Stimulated activated naive CD8-positive, alpha-beta T cell treated with anti-CD3 and anti-CD28 coated beads, Interleukin-15, amount 100 ng/mL, for 72 hours (primary cell): ENCODE results near the gene CTNNAL1.
A peak's percentile ranks its signal among the peaks of the same experiment; 100 is the strongest.

Experiments
- ATAC-seq: fragments of 150-1000 bp; cut with Tn5 transposase; 2 replicates; pipeline ENCODE4 v1.10.0; 2021; ENCODE audit warnings: mild to moderate bottlenecking, moderate library complexity
- DNase-seq, 2 donors: peaks; one replicate each; pipeline ENCODE4 v3.0.0; 2021 to 2022
- H3K27ac Mint-ChIP-seq, 2 donors: one replicate each; pipeline ENCODE4 v1.8.0; 2022; ENCODE audit warnings: mild to moderate bottlenecking in 2 of 2, mixed read lengths in 2 of 2, moderate library complexity in 2 of 2
- H3K27me3 Mint-ChIP-seq: one replicate; pipeline ENCODE4 v1.8.0; 2022; ENCODE audit warnings: mixed read lengths
- H3K4me1 Mint-ChIP-seq: one replicate; pipeline ENCODE4 v1.8.0; 2022; ENCODE audit warnings: mild to moderate bottlenecking, mixed read lengths
- H3K4me3 Mint-ChIP-seq, 2 donors: one replicate each; pipeline ENCODE4 v1.8.0; 2022; ENCODE audit warnings: mild to moderate bottlenecking in 2 of 2, mixed read lengths in 2 of 2, moderate library complexity in 1 of 2
- H3K9me3 Mint-ChIP-seq, 2 donors: one replicate each; pipeline ENCODE4 v1.8.0; 2022; ENCODE audit warnings: mixed read lengths in 2 of 2

The CTNNAL1 gene

DNA sequence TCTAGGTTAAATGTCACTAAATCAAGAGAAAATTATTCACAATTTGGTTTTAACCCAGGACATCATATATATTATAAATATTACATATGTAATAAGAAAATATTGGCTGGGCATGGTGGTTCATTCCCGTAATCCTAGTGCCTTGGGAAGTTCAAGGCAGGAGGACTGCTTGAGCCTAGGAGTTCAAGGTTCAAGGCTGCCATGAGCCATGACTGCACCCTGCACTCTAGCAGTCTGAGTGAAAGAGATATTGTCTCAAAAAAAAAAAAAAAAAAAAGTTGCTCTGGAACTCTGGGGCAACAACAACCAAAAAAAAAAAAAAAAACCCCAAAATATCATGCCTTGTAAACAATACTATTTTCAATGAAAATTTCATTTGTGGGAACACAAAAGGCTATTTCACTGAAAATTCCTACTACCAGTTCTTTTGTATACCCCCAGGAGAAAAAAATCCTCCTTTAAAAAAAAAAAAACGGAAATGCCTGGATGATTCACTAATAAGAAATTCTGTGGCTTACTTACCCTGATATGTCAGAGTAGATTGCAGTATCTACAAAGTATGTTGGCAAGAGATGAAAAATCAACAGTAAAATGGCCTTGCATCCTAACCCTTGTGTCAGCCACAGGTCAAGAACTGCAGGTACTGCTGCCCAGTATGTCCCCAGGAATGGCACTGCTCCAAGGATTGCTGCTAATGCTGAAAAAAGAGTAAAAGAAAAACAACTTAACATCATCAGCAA is 22.6 kb upstream of the CTNNAL1 start:
- no peaks in the 10 kb centered on the region for H3K4me1 Mint-ChIP-seq
- H3K27ac Mint-ChIP-seq = no peak overlapping the region
- DNase-seq = no peak
- H3K27me3 Mint-ChIP-seq = no peaks in the 10 kb centered on the region
- no peak overlapping the region for H3K4me3 Mint-ChIP-seq
- H3K9me3 Mint-ChIP-seq = no peaks in the 10 kb centered on the region
- no peak for ATAC-seq

DNA sequence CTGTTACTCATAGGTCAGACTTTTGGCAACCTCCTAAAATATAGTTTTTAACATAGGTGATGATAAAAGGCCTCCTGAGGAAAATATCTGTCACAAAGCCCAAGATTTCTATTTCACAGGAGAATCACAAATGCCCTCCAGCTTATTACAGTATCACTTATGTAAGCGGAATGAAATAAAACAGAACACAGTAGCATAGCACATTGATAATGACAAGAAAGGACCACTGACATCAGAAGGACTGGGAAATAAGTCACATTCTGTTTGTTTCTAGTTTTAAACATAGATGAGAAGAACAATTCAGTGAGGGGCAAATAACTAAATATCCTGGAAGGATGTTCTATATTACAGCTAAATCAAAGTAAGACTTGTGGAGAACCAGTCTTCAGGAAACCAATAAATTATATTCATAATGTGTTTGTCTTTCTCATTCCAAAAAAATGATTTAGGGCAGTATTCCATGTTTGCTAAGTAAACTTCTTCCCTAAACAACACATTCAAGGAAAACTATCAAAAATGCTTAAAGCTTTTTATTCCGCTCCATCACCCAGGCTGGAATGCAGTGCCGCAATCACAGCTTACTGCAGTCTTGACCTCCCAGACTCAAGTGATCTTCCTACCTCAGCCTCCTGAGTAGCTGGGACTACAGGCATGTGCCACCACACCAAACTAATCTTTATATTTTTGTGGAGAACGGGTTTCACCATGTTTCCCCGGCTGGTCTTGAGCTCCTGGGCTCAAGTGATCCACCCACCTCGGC is 20.8 kb upstream of the CTNNAL1 start:
- no peaks in the 10 kb centered on the region for H3K4me1 Mint-ChIP-seq
- H3K4me3 Mint-ChIP-seq = no peak overlapping the region
- H3K27me3 Mint-ChIP-seq = no peaks in the 10 kb centered on the region
- DNase-seq (no peak), ATAC-seq (no peak)
- no peaks in the 10 kb centered on the region for H3K9me3 Mint-ChIP-seq
- no peak overlapping the region for H3K27ac Mint-ChIP-seq

DNA sequence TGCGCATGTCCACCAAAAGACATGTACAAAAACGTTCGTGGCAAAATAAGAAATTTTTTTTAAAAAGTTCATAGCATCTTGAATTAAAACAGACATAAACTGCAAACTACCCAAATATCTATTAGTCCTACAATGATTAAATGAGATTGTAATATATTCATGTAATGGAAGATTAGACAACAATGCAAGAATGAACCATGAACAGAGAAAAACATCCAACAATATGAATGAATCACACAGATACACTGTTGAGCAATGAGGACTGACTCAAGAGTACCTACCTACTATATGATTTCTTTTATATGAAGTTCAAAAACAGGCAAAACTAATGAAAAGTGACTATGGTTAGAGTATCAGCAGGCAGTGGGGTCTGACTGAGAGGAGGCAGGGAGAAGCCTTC is 17.9 kb upstream of the CTNNAL1 start:
- DNase-seq = no peak
- Mint-ChIP-seq H3K9me3 (no peaks in the 10 kb centered on the region), H3K27me3 (no peaks in the 10 kb centered on the region), H3K27ac (no peak overlapping the region), H3K4me1 (no peaks in the 10 kb centered on the region), H3K4me3 (no peak overlapping the region)
- no peak for ATAC-seq

DNA sequence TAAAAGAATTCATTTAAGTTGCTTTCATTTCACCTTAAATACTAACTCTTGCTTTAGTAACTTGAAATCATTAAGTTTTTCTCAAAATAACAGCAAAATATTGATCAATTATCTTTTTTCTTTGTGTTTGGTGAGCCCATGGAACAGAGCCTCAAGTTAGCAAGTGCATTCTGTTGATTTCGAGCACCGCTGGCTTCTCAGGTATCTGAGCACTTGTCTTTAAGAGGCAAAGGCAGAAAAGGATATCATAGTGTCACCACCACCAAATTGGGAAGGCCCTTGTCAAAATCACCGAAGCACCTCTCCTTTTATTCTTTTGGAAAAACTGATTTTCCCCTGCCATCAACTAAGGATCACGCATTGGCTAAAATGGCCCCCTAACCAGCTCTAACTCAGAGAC is 17.1 kb upstream of the CTNNAL1 start:
- Mint-ChIP-seq H3K4me3 (no peak overlapping the region), H3K27ac (no peak overlapping the region), H3K9me3 (no peaks in the 10 kb centered on the region), H3K27me3 (no peaks in the 10 kb centered on the region), H3K4me1 (no peaks in the 10 kb centered on the region)
- ATAC-seq = no peak
- DNase-seq = no peak

DNA sequence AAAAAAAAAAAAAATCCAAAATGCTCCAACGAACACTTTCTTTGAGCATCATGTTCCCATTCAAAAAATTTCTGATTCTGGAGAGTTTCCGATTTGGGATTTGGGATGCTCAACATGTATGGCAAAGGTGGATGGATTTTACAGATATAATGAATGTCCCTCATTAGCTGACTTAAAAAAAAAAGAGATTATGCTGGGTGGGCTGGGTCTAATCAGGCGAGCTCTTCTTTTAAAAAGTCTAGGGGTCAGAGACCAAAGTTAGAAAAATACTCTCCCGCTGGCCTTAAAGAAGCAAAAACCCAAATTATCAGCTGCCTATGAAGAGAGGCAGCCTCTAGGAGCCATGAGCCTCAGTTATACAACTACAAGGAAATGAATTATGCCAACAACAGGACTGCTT is 15.2 kb upstream of the CTNNAL1 start:
- no peak overlapping the region for H3K27ac Mint-ChIP-seq
- H3K4me3 Mint-ChIP-seq = no peak overlapping the region
- no peaks in the 10 kb centered on the region for H3K27me3 Mint-ChIP-seq
- no peak for ATAC-seq
- no peak for DNase-seq
- H3K9me3 Mint-ChIP-seq = no peaks in the 10 kb centered on the region
- H3K4me1 Mint-ChIP-seq = no peaks in the 10 kb centered on the region

DNA sequence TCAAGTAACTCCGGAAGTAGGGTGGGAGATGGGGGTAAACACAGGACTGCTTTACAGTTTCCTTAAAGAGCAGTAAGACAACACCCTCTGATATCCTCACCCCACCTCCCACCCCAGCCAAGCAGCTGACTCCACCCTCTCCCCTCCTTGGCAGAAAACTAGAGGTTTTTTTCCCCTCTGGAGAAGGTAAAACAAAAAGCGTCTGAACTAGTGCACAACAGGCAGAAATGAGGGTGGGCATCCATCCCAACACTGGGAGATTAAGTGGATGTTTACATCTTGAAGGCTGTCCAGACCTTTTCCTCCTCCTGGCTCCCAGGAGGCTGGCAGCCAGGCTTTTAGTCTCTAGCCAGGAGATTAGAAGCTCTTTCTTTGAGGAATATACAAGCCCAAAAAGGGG is 13.9 kb upstream of the CTNNAL1 start:
- Mint-ChIP-seq H3K27me3 (no peaks in the 10 kb centered on the region), H3K4me3 (no peak overlapping the region), H3K4me1 (no peaks in the 10 kb centered on the region), H3K27ac (no peak overlapping the region), H3K9me3 (no peaks in the 10 kb centered on the region)
- DNase-seq (no peak), ATAC-seq (no peak)

DNA sequence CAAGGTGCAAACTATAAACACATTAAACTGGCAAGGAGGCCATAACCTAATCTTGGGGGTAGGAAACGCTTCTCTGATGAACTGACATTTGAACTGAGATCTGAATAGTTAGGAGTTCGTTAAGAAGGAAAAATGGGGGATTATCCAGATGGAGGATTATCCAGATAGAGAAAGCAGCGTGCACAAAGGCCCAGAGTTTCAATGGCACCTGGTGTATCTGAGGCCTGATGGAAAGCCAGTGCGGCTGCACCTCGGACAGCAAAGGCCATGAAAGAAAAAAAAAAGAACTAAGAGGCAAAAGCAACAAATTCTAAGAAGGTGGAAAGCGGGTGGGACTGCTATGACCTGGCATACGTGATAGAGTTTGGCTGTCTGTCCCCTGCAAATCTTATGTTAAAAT is 13.0 kb upstream of the CTNNAL1 start:
- Mint-ChIP-seq H3K4me1 (no peaks in the 10 kb centered on the region), H3K27me3 (no peaks in the 10 kb centered on the region), H3K4me3 (no peak overlapping the region), H3K27ac (peak overlapping the region in 1 of 2 donors; percentile 66), H3K9me3 (no peaks in the 10 kb centered on the region)
- ATAC-seq (no peak), DNase-seq (no peak)

DNA sequence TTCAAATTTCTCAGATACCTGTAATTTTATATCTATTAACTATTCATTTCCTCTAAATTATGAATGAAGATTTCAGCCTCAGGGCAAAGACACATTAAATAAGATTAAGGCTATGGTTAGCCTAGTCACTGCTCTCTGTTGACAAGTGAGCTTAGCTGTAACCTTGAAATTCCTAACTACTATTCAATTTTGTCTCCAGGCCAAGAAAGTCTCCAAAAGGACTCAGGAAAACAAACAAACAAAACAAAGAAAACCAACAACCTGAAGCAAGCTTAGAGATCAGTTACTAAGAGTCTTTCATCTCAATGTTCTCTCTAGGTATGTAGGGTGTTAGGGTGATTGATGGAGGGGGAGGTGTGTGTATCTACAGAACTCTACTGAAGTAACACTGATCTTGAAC is 9.6 kb upstream of the CTNNAL1 start:
- DNase-seq = no peak

DNA sequence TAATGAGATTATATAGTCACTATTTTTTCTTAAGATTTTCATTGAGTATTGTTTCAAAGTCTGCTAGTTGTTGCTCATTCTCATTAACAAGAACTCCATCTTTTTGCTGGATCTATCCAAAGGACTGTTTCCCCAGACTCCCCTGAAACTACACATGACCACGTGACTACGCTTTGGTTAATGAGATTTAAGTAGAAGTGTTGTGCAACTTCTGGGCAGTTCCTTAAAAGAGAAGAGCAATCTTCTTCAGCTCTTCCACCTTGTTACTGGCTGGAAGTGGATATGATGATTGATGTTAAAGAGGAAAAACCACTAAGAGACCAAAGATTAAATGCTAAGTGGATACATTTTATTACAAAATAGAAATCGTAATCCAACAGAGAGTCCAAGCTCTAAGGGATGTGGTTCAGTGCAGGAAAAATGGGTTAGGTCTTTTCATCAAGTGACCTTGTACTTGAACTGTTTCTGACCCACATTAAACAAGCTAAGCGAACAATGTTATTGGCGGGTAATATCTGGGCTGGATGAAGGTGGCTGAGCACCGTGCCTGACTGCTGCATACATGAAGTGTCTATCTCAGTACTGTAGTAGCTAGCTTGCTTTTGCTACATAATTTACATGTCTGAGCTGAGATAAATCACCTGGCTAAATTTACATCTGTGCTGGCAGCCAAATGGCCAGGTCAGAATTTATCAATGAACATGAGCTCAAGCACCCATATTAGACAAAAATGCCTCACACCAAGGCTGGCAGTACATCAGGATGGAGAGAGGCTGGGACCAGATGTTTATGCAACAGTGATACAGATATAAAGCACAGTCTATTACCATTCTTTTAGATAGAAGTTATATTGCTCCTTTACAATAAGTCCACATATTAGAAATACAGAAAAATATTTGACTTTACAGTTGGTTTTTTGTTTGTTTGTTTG is 7.5 kb upstream of the CTNNAL1 start:
- Mint-ChIP-seq H3K9me3 (no peaks in the 10 kb centered on the region), H3K4me1 (no peaks in the 10 kb centered on the region), H3K27me3 (no peaks in the 10 kb centered on the region), H3K4me3 (no peak overlapping the region), H3K27ac (no peak overlapping the region)
- DNase-seq (no peak), ATAC-seq (no peak)

More for the DNA sequence above, 9.6 kb upstream of the CTNNAL1 start:
- no peak overlapping the region for H3K4me3 Mint-ChIP-seq
- no peak overlapping the region for H3K27ac Mint-ChIP-seq
- H3K4me1 Mint-ChIP-seq = no peaks in the 10 kb centered on the region
- no peaks in the 10 kb centered on the region for H3K9me3 Mint-ChIP-seq
- no peak for ATAC-seq
- no peaks in the 10 kb centered on the region for H3K27me3 Mint-ChIP-seq

DNA sequence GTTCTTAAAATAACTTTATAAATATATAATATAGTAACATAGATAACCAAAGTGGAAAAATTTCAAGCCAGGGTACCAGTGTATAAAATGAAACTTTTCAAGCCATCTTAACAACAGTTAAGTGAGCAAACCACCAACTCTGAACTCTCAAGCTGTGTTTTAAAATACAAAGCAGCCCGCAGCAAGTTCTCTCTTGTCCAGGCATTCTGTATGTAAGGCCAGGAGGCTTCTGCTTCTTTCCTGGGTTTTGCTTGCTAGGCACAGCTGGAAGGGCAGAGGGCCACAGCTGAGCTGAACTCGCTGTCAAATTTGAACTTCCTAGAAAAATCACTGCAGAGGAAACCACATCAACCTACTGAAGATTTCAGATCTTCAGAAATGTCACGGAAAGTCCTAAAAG is 6.8 kb upstream of the CTNNAL1 start:
- no peaks in the 10 kb centered on the region for H3K27me3 Mint-ChIP-seq
- H3K9me3 Mint-ChIP-seq = no peaks in the 10 kb centered on the region
- no peak for DNase-seq
- no peaks in the 10 kb centered on the region for H3K4me1 Mint-ChIP-seq
- no peak overlapping the region for H3K4me3 Mint-ChIP-seq
- no peak overlapping the region for H3K27ac Mint-ChIP-seq
- no peak for ATAC-seq

DNA sequence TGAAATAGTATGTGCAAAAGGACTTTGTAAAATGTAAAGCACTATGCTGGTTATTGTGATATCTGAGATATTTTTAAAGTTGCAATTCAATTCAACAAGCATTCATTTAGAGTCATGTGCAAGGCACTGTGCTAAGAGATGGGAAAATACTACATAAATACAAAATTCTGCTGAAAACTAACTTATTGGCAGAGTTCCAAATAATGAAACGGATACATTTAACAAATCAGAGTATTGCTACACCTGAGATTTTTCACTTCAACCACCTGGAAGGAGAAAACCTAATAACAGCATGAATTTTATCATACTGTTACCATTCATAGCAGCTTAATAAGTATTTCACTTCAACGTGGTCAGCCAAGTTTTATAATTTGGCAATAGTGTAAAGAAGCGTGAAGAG is 6.1 kb upstream of the CTNNAL1 start:
- DNase-seq (no peak), ATAC-seq (no peak)
- H3K4me3 Mint-ChIP-seq = no peak overlapping the region
- H3K9me3 Mint-ChIP-seq = no peaks in the 10 kb centered on the region
- no peak overlapping the region for H3K27ac Mint-ChIP-seq
- H3K27me3 Mint-ChIP-seq = no peaks in the 10 kb centered on the region
- no peaks in the 10 kb centered on the region for H3K4me1 Mint-ChIP-seq

DNA sequence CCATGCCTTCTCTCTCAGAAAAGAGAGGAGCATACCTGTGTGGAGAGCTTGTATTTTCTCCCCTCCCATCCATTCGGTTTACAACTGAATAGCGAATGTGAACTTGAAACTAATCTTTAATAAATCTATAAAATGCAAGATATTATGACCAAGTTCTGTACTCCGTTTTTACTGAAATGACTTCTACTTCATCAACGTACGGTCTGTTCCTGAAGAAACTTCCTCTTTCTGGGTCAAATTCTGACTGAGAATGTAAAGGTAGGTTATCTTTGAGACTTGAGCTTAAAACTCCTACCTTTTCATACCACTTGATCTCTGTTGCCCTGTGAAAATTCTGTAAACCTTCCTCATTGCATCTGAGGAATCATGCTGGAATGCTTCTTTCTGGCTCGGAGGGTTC is 4.2 kb upstream of the CTNNAL1 start:
- no peak for ATAC-seq
- H3K4me1 Mint-ChIP-seq = peaks cover 9% of the 10 kb centered on the region
- no peaks in the 10 kb centered on the region for H3K27me3 Mint-ChIP-seq
- H3K4me3 Mint-ChIP-seq = no peak overlapping the region
- DNase-seq = no peak
- peak overlapping the region in 1 of 2 donors; percentile 90 for H3K27ac Mint-ChIP-seq
- H3K9me3 Mint-ChIP-seq = no peaks in the 10 kb centered on the region

DNA sequence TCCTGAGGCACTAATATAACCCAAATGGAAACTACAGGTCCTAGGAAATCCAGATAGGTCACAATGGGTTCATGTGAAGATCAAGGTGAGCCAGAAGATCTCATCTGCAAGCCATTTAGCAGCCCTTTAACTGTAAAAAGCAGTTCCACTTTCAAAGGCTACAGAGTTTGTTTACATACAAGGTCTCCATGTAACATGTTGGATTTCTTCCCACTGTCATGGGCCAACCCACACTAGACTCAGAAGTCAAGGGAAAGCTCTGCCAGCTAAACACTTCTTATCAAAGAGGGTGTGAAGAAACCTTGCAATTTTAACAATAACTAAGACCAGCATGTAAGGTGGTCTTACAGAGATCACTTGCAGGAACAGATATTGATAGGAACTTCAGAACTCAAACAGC is 3.8 kb upstream of the CTNNAL1 start:
- Mint-ChIP-seq H3K9me3 (no peaks in the 10 kb centered on the region), H3K27me3 (no peaks in the 10 kb centered on the region), H3K27ac (no peak overlapping the region), H3K4me3 (no peak overlapping the region), H3K4me1 (peaks cover 13% of the 10 kb centered on the region)
- no peak for DNase-seq
- ATAC-seq = no peak

DNA sequence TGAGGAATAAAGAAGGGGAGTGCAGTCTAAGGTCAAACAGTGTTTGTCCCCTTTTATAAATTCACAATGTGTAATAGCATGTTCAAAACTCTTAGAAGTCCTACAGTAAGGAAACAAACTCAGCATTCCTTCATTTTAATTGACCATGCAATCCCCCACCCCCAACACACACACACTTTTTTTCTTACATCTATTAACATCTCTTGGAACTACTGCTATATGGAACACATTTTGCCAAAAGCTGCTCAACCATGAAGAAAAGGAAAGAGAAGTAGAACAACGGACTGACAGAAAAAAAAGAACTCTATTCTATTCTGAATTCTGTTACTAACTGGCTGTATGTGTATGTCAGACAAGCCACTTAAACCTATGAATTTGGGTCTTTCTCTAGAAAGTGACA is 2.8 kb upstream of the CTNNAL1 start:
- Mint-ChIP-seq H3K9me3 (no peaks in the 10 kb centered on the region), H3K27me3 (no peaks in the 10 kb centered on the region), H3K4me3 (no peak overlapping the region), H3K4me1 (peaks cover 23% of the 10 kb centered on the region), H3K27ac (no peak overlapping the region)
- ATAC-seq (no peak), DNase-seq (no peak)

DNA sequence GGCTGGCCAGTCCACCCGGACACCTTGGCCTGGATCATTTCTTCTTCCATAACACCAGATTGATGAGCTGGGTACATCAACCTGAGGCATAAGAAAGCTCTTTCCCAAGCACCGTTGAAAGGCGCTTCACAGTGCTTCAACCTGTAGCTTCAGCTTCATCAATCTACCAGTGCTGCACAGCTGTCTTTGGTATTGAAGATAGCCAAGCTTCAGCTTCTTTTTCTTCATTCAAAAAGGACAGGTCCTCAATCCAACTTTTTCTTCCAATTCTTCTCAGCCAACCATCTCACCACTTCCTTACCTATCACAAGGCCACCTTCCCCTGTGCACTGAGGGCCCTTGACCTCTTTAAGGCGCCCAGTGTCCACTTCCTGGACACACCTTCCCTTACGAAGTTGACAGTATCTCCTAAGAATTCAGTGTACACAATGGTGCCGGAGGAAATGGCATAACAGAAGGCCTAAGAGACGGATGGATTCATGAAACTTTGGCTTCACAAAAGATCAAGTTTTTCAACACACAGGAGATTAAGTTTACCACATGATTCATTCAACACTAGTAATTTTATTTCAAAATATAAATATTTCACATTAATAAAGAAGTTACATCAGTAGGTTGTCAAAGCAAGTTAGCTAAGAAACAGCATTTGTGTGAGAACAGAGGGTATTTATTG is 1.4 kb upstream of the CTNNAL1 start:
- Mint-ChIP-seq H3K4me1 (peaks cover 32% of the 10 kb centered on the region), H3K9me3 (no peaks in the 10 kb centered on the region), H3K4me3 (no peak overlapping the region), H3K27ac (no peak overlapping the region), H3K27me3 (no peaks in the 10 kb centered on the region)
- DNase-seq (no peak), ATAC-seq (no peak)
